Superior temporal gyrus (tissue), 1 donor: Measurements from ENCODE around the gene FAM117A.

Source experiments
- DNase-seq: peaks from one replicate; pipeline ENCODE4 v3.0.0-alpha.2; 2016; ENCODE audit errors: extremely low spot score

FAM117A gene

GRCh38 chr17:49763735-49764558, at the start of gene FAM117A:
Gene FAM117A (minus strand): TSS chr17:49764131. CDS start chr17:49764087, 44 bp downstream.
- DNase-seq: peak; percentile 98

DNA sequence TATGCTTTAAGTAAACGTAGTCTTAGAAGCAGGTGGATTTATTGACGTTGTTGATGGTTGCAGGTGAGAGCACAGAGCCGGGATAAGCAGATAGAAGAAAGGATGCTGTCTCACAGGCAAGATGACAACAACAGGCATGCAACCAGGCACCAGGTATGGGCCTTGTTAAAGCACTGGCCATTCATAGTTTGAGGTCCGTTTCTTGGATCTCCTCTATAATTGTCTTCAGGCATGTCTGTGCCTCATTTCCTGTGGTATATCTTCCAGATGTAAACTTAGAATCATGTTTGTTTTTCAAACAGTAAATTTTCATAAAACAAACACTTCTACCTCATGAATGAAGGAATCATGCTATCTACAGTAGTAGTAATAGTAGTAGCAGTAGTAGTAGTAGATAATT, 45.1 kb upstream of the FAM117A start:
- DNase-seq: no peak

- DNase-seq: no peak
Measured at GRCh38 chr17:49798738-49799137, 34.8 kb upstream of the FAM117A start.

DNA sequence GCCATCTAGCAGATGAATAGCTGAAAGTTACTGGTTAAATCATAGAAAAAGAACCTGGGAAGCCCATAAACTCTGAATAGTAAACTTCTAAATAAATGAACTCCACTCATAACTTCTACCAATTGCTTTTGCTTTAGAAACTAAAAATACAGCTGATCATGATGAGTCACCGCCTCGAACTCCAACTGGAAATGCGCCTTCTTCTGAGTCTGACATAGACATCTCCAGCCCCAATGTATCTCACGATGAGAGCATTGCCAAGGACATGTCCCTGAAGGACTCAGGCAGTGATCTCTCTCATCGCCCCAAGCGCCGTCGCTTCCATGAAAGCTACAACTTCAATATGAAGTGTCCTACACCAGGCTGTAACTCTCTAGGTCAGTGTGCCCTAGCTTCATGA, 34.3 kb upstream of the FAM117A start:
- DNase-seq: no peak

DNA sequence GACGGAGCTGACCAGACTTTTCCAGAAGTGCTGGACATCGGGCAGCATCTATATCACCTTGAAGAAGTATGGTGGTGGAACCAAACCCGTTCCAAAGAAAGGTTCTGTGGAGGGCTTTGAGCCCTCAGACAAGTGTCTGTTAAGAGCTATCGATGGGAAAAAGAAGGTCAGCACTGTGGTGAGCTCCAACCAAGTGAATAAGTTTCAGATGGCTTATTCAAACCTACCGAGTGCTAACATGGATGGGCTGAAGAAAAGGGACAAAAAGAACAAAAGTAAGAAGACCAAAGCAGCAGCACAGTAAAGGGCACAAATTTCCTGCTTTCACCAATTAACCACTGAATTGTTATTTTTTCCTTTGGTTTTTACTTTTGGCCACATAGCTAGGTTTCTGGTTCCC, 31.4 kb upstream of the FAM117A start:
- DNase-seq: no peak

GRCh38 chr17:49793309-49793708, 29.4 kb upstream of the FAM117A start:
- DNase-seq: no peak

DNA sequence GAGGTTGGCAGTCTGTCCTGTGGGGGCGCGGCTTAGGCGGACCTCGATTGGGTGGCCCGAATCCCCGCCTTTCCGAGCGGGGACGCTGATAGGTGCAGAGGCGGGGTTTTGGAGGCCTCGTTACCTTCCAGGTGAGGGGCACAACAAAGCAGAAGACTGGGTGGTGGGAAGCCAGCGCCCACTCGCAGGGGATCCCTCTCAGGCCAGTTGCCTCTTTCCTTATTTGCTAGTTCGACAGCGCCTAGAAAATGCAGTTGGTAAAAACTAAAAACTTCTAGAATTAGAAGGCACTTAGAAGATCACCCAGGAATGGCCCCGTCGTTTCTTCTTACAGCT, 25.3 kb upstream of the FAM117A start:
- DNase-seq: no peak

GRCh38 chr17:49788478-49789242, 24.7 kb upstream of the FAM117A start, which contains the start of gene KAT7:
Gene KAT7 (plus strand): TSS chr17:49788681. CDS start chr17:49788835, 154 bp downstream.
- DNase-seq: peak; percentile 100

DNA sequence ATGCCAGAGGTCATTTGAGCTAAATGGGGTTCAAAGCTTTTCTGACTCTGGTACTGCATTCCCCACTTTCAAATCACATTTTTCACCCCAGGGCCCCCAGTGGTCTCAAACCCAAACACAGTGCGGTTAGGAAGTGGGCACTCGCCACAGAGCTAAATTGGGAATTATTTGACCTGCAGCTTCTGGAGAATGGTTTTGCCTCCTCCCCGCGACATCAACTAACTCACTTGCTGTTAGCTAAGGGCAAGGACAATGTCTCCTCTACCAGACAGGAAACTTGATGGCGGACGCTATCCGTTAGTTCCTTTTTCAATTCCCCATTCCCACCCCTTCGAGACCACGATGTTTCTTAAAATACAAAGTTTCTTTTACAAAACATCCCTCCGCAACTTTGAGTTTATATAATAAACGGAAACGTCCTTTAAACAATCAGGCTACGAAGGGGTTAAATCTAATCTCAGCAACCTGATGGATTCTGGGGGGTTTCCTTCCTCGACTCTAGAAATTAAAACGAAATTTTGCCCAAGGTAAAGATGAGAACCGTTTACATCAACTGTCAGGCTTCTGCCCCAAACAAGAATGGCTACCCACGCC, 24.1 kb upstream of the FAM117A start:
- DNase-seq: no peak

DNA sequence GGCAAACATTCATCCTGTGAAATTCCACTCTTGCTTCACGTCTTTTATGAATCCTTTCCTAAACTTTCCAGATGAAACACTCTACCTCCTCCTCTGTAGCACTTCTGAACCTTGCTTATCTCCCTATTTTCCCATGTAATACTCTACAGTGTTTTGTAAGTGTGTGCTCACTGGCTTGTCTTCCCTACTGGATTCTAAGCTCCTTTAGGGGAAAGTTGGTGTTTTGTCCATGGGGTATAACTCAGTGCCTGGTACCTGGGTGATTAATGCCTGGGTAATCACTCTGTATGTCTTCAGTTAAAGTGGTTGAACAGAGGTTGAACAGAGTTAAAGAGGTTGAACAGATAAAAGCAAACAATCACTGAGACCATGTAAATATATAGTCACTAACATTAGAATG, 20.7 kb upstream of the FAM117A start:
- no peak for DNase-seq

- DNase-seq: no peak
Measured at GRCh38 chr17:49783791-49784190, 19.9 kb upstream of the FAM117A start.

- no peak for DNase-seq
Measured at GRCh38 chr17:49783071-49783715, 19.3 kb upstream of the FAM117A start.

- peak; percentile 70 for DNase-seq
Measured at GRCh38 chr17:49779739-49780231, 15.9 kb upstream of the FAM117A start.

GRCh38 chr17:49779156-49779738, 15.3 kb upstream of the FAM117A start:
- no peak for DNase-seq

- no peak for DNase-seq
Measured at GRCh38 chr17:49777563-49777962, 13.6 kb upstream of the FAM117A start.

DNA sequence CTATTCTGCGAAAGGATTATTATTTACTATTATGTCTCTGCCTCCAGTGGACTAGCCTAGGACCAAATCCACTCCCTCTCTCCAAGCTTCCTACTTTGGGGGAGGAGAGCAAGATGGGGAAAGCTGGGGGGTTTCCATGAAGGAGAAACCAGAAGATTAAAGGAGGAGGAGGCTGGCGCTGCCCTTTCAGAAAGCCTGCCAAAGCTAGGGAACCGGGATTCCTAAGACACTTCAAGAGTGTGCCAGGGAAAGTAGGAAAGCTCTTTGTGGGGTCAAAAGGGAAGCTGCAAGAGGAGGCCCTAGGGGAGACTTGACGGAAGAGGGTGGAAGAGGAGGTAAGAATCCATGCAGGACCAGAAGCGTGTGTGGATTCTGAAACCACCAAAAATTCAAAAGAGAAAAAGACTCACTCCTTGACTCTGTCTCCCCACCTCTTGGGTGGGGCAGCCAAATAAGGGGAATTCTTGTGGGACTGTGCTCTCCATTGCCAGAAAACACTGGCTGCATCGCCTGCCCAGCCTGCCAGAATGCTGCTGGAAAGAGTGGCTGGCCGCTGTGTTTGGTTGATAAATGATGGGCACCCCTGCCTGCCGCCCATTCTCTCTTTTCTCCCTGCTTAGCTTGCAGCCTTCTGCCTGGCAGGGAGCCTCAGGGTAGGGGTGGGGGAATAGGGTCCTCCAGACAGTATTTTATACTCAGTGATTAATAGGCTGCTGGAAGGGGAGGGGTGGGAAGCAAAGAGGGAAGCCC, 12.8 kb upstream of the FAM117A start:
- DNase-seq: no peak

DNA sequence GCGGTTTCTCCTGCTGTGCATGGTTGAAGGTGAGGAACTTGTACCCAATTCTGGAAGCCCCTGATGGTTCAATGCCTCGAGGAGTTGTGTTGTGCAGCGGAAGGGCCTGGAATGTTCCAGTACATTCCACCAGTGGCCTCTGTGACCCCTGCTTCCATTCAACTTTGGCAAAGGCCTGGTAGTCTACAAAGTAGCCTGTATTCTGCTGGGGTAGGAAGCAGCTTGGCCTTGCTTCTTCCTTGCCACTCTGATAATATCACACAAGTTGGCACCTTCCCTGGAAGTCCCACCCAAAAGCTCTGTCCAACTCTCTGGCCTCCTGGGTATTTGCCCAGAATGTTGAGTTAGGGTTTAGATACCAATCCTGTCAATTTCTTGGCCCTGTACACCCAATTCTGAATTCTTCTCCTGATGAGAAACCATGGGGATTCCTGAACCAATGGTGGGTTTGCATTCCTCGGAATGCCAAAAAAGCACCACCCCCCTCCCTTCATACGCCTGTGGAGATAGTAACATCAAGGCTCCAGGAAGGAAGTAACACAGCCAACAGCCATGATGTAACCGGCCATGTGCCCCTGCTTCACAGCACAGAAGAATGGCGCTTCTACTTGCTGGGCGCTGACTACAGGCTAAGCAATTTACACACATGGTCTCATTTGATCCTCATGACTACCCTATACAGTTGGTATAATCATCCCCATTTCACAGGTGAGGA, 11.8 kb upstream of the FAM117A start:
- DNase-seq: no peak

- DNase-seq: no peak
Measured at GRCh38 chr17:49766918-49767530, 3.1 kb upstream of the FAM117A start.

DNA sequence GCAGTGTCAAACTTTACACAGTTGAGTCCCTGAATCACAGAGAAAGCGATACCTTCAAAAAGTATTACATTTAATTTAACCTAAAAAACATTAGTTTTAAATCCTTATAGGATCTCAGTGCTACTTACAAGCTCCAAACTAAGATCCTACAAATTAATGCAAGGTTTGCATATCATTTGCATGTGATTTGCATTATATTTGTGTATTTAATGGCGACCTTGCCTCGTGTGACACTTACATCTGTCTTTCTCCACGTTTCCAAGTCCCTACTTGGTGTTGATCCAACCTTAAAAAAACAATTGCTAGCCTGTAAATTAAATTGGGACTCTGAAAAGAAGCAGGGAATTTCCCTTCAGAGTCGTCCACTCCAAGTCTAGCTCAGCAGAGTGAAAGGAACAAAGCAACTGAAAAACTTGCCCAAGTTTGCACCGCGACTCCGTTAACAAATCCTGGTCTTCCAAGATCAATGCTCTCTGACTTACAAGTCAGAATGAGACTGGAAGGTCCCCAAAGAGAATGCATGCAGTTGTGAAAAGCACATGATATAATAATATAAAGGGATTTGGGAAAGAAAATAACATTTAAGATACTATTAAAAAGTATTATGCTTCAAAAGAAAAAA, 739 bp upstream of the FAM117A start:
- DNase-seq: no peak
